ENCODE measurements around the gene SLC45A1.

The SLC45A1 gene

GRCh38 chr1:8354038-8354437 lies 36.1 kb downstream of the SLC45A1 start:
- DNase-seq (ENCODE audit: low read depth): no peak
- no peak overlapping the region for H3K4me3 ChIP-seq (ENCODE audit: low read depth, low read length)
- TF ChIP-seq, protein P1, sequence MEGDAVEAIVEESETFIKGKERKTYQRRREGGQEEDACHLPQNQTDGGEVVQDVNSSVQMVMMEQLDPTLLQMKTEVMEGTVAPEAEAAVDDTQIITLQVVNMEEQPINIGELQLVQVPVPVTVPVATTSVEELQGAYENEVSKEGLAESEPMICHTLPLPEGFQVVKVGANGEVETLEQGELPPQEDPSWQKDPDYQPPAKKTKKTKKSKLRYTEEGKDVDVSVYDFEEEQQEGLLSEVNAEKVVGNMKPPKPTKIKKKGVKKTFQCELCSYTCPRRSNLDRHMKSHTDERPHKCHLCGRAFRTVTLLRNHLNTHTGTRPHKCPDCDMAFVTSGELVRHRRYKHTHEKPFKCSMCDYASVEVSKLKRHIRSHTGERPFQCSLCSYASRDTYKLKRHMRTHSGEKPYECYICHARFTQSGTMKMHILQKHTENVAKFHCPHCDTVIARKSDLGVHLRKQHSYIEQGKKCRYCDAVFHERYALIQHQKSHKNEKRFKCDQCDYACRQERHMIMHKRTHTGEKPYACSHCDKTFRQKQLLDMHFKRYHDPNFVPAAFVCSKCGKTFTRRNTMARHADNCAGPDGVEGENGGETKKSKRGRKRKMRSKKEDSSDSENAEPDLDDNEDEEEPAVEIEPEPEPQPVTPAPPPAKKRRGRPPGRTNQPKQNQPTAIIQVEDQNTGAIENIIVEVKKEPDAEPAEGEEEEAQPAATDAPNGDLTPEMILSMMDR (conservative IDR thresholded peaks at IDR 0.05; ENCODE audit: low read depth, low read length): no peak

DNA sequence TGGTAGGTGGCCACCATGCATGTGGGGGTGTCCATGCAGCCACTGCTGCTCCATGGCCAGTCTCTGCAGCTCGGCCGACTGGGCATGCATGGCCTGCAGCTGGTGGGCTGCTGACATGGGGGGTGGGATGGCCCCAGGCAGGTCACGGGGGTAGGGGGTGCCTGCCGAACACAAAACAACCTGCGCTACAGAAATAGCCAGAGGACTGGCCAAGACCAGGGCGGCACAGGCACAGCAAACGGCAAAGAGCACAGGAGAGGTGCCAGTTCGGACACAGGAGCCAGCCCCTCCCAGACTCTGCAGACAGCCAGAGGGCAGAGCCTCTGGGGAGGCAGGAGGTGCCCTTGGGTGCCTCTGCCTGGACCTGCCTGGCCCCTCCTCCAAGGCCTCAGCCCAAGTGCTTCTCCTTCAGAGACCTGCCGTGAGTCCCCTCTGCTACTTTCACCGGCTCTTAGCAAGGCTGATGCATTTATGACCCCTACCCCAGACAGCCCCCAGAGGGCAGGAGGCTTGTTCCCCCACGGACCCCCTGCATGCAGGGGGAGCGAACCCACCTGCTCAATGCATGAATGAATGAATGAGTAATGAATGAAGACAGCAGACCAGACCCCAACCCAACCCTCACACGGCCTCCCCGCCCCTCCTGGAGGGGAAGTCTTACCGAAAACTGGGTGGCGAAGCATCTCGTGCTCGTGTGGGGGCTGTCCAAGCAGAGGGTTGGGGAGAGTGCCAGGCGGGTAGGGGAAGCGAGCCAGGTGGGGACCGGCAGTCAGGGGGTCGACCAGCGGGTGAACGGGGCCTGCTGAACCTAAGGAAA lies 37.7 kb downstream of the SLC45A1 start:
- no peak for DNase-seq (ENCODE audit: low read depth)
- TF ChIP-seq, protein P1 (conservative IDR thresholded peaks at IDR 0.05; ENCODE audit: low read depth, low read length): no peak

GRCh38 chr1:8356256-8357209 lies 38.6 kb downstream of the SLC45A1 start:
- DNase-seq (ENCODE audit: low read depth): no peak
- TF ChIP-seq, protein P1 (conservative IDR thresholded peaks at IDR 0.05; ENCODE audit: low read depth, low read length): no peak

More for the DNA sequence above, 37.7 kb downstream of the SLC45A1 start:
- H3K4me3 ChIP-seq (ENCODE audit: low read depth, low read length): no peak overlapping the region

GRCh38 chr1:8357329-8358101 lies 39.6 kb downstream of the SLC45A1 start:
- TF ChIP-seq, protein P1 (conservative IDR thresholded peaks at IDR 0.05; ENCODE audit: low read depth, low read length): no peak

More at GRCh38 chr1:8356256-8357209, 38.6 kb downstream of the SLC45A1 start:
- H3K4me3 ChIP-seq (ENCODE audit: low read depth, low read length): no peak overlapping the region

DNA sequence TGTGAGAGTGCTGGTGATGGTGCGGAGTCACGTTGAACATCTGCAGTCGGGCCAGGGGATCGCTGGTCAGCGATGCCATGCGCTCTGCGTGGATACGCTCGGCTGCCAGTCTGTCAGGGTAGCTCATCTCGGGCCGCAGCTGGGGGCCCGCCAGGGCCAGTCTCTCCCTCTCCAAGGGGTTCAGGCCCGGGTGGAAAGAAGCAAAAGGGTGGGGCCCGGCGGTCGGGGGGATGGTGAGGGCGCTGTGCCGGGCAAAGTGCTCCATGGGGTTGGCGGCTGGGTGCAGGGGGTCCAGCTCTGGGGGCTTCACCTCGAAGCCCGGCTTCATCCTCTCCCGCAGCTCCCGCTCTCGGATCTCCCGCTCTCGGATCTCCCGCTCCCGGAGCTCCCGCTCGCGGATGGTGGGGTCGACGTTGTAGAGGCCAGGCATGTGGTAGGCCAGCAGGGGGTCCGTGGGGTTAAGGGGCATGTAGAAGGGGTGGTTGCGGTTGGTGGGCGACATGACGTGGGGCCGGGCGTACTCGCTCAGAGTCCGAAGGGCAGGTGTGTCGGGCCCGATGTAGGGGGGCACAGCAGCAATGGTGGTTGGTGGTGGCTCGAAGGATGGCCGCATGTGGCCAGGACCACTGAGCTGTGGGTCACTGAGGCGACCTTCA lies 40.5 kb downstream of the SLC45A1 start:
- H3K4me3 ChIP-seq (ENCODE audit: low read depth, low read length): no peak overlapping the region
- TF ChIP-seq, protein P1 (conservative IDR thresholded peaks at IDR 0.05; ENCODE audit: low read depth, low read length): no peak
- no peak for DNase-seq (ENCODE audit: low read depth)

More at GRCh38 chr1:8357329-8358101, 39.6 kb downstream of the SLC45A1 start:
- no peak overlapping the region for H3K4me3 ChIP-seq (ENCODE audit: low read depth, low read length)
- DNase-seq (ENCODE audit: low read depth): no peak
